RPMI7951 (cell line): Measurements from ENCODE around the gene TLR6. TPM values are rescaled to one million over a fixed set of nuclear protein-coding genes. Genes with fewer than 3 reads are reported as not detected.

Source experiments
- DNase-seq: peaks from one replicate; pipeline ENCODE4 v3.0.0-alpha.2; 2012; ENCODE audit warnings: low read depth
- total RNA-seq: library from RNA; depleted of rRNA; stranded (reverse); fragments of >200 nt; shearing (Covaris generic); gene quantifications from 2 replicates; pipeline ENCODE4 v1.2.3, GENCODE V29; 2014

TLR6 gene
- total RNA-seq, 1 experiment from 2014 or later, result 4.0 TPM

DNA sequence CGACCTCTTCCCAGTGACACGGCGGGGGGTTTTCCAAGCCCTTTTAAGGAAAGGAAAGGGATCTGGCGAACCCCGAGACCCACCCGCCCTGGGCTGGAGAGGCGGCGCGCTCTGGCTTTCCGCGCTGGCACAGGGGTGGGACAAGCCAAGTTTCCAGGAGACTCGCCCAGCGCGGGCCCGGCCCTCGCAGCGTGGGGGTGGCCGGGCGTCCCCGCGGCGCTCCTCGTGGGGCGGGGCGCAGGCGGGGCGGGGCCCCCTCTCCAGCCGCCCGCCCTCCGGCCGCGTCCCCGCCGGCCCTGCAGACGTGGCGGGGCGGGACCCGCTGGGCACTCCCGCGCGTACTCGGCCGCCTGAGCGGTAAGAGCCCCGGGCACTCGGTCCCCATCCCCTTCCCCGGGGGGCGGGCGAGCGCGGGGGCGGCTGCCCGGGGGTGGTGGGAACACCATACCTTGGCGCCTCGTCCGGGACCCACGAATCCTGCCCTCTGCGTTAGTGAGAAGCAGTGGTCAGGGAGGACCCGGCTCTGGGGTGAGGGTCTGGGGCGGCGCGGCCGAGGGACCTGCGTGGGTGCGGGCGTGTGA lies 11.0 kb upstream of the TLR6 start, which contains the start of gene FAM114A1:
Gene FAM114A1, plus strand, starts transcription at position 329 of the 581 bp plus-strand sequence. CDS start 10,273 bp downstream, outside the sequence.
- DNase-seq, result peak; percentile 85

DNA sequence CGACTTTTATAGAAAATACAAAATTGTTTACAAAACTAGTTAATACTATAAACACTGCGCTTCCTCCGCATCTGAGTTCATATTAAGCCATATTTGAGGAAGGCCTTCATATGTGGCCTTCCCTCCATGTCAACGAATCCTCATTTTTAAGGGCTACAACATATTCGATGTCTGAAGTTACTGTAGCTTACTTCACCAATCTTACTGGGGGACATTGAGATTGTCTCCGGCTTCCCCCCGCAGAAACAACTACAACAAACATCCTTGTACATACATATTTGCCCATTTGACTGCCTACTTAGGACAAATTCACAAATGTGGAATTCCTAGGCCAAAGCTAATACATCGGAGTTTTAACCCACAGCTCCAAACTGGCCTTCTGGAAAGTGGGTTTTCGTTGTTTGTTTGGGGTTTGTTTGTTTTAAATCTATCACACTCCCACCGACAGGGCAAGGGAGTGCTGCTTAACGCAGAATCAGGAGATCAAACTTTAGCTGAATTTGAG lies 10.4 kb upstream of the TLR6 start:
- no peak for DNase-seq

- no peak for DNase-seq
Observed at GRCh38 chr4:38865445-38865844, 8.8 kb upstream of the TLR6 start.

DNA sequence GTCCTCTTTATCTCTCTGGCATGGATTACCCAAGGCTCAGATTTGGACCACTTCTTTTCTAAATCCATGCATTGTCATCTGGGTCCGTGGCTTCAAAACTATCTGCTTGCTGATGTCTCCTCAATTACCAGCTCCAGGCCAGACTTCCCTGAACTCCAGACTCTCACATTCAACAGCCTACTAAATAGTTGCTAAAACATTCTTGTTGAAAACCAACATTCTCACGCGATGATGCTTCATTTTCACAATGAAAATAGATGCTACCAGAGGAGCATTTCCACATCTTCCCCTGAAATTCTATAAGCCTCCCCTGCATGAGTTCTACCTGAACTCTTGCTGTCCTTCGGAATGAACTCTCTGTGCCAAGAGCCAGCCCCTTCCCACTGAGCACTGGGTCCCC lies 5.2 kb upstream of the TLR6 start:
- no peak for DNase-seq

- DNase-seq, result no peak
Observed at GRCh38 chr4:38860788-38861424, 4.3 kb upstream of the TLR6 start.

GRCh38 chr4:38859501-38859900 lies 2.9 kb upstream of the TLR6 start:
- no peak for DNase-seq

- DNase-seq, result no peak
Observed at GRCh38 chr4:38858097-38858420, 1.4 kb upstream of the TLR6 start.

DNA sequence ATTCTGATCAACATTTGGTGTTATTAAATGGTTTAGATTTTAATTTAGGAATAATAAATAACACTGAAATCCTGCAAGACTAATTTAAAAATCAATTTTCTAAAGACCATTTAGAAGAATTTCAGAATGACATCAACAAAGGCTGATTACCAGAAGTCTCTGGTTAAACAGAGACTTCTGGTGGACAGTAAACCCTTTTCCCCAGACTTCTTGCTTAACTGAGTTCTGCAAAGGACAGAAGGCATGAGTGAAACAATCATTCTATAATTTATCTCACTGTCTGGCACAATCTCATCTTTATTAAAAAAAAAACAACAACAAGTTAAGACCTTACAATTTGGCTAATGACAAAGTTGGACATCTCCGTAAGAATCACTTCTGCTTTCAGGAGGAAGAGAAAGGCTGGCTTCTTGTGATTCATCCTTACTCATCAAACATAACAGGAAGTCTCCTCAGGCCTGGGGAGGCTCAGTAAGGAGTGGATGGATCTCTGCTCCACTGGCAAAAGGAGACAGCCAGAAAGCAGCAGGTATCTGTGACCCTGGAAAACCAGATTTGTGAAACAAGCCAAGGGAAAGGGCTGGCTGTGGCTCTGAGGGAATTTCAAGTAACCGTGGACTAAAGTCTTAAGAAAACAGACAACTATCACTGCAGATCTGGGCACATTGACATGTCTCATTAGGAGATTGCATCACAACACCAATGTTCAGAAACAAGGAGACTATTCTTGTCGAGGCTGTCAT lies 908 bp upstream of the TLR6 start:
- DNase-seq, result peak; percentile 86

GRCh38 chr4:38856046-38856445 lies 571 bp downstream of the TLR6 start:
- no peak for DNase-seq

- no peak for DNase-seq
Observed at GRCh38 chr4:38855466-38855865, 1.2 kb downstream of the TLR6 start.

- no peak for DNase-seq
Observed at GRCh38 chr4:38846015-38846414, 10.6 kb downstream of the TLR6 start.

DNA sequence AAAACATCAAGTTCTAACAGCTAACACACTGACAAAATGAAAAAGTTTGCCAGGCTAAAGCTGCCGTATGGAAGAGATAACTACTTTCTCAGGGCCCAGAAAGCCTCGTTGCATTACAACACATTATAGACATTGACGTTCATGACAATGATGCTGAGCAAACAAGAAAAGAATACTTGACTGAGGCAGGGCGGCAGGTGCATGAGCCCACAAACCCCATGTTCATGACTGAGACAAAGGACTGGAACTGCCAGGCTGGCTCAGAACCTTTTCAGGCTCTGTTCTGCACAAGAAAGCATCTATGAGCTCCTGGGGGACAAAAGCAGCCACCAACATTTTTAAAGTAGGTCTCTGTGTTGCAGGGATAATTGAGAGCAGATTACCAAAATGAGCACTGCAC lies 13.6 kb downstream of the TLR6 start:
- no peak for DNase-seq

DNA sequence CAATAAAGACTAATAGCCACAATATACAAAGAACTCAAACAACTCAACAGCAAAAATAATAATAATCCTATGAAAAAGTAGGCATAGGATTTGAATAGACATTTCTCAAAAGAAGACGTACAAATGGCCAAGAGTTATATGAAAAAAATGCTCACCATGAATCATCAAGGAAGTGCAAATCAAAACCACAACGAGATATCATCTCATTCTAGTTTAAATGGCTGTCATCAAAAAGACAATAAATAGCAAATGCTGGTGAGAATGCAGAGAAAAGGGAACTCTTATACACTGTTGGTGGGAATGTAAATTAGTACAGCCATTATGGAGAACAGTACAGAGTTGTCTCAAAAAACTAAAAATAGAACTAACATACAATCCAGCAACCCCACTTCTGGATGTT lies 18.8 kb downstream of the TLR6 start:
- peak; percentile 65 for DNase-seq

- no peak for DNase-seq
Observed at GRCh38 chr4:38837334-38837733, 19.3 kb downstream of the TLR6 start.

DNA sequence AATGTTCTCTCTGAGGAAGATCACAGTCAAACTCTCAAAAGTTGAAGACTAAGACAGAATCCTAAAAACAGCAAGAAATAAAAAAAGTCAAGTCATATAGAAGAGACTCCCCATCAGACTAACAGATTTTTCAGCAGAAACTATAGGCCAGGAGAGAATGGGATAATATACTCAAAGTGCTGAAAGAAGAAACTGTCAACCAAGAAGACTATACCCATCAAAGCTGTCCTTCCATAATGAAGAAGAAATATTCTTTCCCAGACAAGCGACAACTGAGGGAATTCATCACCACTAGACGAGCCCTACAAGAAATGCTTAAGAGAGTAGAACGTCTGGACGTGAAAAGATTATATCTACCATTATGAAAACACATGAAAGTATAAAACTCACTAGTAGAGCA lies 22.0 kb downstream of the TLR6 start:
- DNase-seq, result no peak

DNA sequence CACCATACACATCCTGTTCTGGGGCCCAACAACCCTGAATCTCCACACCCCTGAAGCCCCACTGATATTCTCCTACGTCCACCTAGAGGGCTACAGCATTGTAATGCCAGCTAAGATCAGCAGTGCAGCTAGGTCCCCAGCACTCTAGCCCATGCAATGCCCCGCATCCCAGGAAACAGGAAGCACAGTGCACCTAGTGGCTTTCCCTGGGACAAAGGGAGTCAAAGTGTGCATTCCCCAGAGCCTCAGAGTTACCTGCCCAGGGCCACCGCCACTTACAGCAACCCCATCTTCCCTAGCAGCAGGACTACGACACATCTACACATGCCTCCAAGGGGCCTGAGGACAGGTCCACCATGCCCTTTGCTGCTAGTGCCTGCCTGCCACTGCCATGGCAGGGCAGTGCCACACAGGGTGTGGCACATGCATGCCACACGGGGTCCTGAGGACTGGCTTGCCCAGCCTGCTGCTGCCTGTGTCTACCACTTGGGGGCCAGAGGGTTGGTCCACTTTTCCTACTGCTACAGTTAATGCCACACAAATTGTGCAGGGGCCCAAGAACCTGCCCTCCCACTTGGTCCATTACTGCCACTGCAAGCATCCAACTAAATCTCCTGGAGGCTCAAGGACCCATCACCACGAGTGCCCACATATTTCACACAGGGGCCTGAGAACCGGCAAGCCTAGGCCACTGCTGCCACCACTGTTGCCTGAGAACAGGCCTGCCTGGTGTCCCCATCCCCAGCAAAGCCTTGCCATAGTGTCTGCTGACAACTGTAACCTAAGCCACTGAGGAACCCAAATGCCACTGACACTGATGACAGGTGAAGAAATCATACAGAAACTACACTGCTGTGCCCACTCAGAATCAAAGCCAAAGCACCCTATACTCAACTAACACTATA lies 23.7 kb downstream of the TLR6 start:
- DNase-seq, result no peak

DNA sequence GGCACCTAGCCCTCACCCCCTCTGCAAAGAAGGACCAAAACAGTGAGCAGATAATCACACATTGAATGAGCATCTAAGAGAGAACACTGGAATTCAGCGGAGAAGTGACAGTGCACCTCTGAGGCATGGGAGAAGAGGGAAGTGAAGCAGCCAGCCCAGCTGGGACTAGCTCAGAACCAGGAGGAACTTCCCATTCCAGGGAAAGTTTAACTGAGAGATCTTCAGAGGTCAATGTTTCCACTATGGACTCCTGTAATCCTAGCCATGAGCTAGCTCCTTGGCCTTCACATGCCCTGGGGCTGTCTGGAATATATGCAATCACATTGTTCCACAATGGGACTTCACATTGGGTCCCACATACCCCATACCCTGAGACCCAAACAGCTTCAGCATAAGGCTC lies 24.4 kb downstream of the TLR6 start:
- DNase-seq, result no peak

- DNase-seq, result no peak
Observed at GRCh38 chr4:38831653-38832052, 25.0 kb downstream of the TLR6 start.

DNA sequence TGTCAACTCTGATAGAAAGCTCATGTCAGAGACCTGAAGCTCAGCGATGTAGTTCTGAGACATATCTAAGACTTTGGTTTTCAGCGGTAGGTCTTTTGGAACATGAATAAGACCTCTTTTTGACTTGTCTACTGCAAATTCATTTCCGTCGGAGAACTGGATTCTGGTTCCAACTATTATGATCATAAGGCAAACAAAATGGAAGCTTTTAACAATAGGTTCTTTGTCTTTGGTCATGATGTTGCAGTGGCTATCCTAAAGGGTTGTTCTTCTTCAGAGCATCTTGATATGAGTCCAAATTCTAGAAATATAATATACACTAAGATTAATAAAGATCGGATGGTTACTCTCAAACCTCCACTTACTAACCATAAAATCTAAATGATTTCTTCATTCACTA lies 27.4 kb downstream of the TLR6 start:
- no peak for DNase-seq

DNA sequence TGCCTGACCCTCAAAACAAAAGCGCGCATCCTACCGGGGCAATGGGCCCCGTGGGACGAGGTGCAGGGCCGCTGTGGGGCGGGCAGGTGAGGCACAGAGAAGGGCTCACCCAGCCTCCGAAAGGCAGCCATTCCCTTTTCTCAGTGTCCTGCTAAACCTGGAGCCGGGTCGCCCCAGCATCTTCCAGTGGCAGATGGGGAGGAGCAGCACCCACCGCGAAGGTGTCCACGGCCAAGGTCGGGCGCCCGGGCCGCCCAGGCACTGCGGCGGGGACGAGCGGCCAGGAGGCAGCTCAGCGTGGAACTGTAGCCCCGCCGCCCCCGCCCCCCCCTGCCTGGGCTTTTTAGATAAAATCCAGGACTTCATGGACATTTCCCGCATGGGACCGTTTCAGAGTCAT lies 32.9 kb downstream of the TLR6 start:
- no peak for DNase-seq

GRCh38 chr4:38822748-38823303 lies 33.8 kb downstream of the TLR6 start:
- DNase-seq, result no peak

- no peak for DNase-seq
Observed at GRCh38 chr4:38821739-38822138, 34.9 kb downstream of the TLR6 start.
